8988T (cell line): ENCODE data around the gene POLR2C.

Experiments used
- DNase-seq: peaks from one replicate; pipeline ENCODE4 v3.0.0; 2011

The POLR2C gene

DNA sequence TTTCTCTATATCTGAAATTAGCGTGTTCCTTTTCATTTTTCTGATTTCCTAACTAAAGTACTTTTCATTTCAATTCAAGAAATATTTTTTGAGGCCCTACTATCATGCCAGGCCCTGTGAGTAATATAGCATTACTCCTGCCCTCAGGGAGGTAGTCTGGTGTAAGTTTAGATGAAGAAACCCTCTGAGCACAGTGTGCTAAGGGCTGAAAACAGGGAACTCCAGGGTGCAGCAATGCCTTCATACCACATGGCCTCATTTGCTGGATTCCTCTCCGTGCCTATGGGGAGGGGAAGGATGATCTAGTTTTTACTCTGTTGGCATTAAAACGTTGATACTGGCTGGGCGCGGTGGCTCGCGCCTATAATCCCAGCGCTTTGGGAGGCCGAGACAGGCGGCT lies 10.5 kb upstream of the POLR2C start:
- no peak for DNase-seq

- DNase-seq, result no peak
Observed at GRCh38 chr16:57462978-57463362, 491 bp downstream of the POLR2C start.

GRCh38 chr16:57464523-57464922 lies 2.0 kb downstream of the POLR2C start:
- DNase-seq, result no peak

DNA sequence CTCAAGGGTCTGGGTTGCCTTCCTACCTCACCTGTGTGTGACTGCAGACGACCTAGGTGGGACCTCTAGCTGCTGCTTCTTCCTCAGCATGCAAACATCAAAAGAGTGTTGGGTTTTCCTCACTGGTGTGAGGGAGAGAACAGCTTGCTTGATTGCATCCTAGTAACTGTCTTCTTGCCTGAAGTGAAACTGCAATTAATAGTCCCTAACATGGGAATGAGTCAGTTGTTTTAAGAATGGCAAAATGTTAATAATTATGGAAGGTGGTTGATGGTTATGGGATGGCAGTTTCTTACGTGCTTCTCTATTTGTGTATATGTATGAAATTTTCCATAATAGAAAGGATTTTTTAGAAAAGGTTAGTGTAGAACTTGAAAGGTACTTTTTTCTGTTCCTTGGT lies 5.9 kb downstream of the POLR2C start:
- DNase-seq, result no peak

GRCh38 chr16:57469046-57469445 lies 6.6 kb downstream of the POLR2C start:
- no peak for DNase-seq

GRCh38 chr16:57469917-57470470 lies 7.5 kb downstream of the POLR2C start:
- DNase-seq, result no peak

DNA sequence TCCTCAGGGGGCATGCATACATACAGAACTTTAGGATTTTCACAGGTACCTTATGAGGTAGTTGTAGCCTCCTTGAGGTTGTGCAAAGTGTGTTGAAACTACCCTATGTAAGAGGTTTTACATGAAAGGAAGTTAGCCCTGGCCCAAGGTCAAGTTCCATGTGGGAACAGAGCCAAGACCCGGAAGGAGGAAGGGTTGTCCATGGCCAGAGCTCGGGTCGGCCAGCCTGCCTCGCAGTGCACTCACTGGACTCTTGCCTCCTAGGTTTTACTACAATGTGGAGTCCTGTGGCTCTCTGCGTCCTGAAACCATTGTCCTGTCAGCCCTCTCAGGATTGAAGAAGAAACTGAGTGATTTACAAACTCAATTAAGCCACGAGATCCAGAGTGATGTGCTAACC lies 8.2 kb downstream of the POLR2C start:
- no peak for DNase-seq

DNA sequence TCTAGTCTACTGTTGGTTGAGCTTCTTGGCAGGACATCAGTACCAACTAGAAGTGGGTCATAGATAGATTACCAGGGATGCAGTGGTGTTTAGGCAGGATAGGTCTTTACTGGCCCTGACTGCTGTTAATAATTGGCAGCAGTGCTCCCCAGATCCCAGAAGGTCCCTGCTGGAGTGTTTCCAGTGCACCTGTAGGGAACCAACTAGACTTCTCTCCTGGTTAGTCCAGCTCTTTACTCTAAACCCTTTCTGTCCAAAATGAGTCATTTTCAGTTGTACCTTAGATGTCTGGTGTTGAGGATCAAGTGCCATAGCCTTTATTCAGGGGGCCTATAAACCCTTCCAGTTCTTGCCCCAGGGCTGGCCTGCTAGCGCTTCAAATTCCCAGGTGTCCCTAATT lies 8.7 kb downstream of the POLR2C start:
- DNase-seq, result no peak

- DNase-seq, result peak; percentile 29
Observed at GRCh38 chr16:57471852-57472664, 9.6 kb downstream of the POLR2C start.

- DNase-seq, result peak; percentile 86
Observed at GRCh38 chr16:57472665-57473060, 10.2 kb downstream of the POLR2C start.

- no peak for DNase-seq
Observed at GRCh38 chr16:57473176-57473840, 10.8 kb downstream of the POLR2C start.

DNA sequence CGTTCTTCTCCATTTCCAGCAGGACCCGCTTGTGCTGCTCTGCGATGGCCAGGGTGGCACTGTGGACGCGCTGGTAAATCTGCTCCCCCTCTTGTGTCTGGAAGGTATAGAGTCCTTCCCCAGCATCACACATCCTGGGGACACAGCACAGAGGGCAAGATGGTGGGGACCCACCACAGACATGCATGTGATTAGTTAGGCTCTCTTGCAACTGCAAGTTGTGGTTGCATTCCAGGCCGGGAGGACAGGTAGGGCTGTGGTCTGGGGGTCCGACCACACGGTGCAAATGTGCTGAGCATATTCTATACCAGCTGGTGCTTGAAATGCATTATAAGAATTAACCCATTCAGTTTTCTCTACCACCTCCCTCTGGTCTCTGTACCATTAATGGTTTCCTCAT lies 11.4 kb downstream of the POLR2C start:
- no peak for DNase-seq

DNA sequence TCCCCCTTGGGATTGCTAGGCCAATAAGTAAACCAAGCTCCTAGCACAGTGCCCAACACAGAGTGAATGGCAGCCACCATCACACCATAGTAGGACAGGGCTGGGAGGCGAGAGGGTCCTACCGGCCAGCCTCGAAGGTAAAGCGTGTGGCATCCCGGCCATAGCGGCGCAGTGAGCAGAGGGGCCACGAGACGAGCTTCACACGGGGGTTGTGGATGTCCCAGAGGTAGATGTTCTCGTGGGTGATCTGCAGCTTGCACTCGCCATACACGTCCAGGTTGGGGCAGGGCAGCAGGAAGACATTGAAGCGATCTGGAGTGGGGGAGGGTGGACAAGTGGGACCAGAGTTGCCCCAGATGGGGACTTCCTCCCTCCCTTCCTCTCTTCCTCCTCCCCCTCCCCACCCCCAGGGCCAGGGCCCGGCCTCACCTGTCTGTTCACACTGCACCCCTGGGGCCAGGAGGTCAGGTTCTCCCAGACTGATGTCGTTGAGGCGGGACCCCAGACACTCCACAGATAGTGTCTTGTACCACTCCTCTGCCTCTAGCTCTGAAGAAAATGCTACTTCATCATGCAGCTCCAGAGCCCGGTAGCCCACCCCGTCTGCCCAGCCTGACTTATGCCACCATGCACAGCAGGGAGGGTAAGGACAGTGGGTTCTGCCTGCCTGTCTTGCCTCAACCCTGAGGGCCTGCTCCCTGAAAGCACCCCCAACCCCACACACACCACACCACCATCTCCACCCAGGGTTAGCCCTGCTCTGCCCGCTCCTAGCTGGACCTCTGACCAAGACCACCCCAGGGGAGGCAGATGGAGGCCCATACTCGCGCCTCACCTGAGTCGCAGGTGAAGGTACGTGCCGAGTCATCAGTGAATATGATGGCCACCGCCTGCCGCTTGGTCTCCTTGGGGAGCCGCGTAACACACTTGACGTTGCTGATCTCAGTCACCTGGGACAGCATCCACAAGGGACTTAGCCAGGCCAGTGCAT lies 12.5 kb downstream of the POLR2C start:
- DNase-seq, result no peak

DNA sequence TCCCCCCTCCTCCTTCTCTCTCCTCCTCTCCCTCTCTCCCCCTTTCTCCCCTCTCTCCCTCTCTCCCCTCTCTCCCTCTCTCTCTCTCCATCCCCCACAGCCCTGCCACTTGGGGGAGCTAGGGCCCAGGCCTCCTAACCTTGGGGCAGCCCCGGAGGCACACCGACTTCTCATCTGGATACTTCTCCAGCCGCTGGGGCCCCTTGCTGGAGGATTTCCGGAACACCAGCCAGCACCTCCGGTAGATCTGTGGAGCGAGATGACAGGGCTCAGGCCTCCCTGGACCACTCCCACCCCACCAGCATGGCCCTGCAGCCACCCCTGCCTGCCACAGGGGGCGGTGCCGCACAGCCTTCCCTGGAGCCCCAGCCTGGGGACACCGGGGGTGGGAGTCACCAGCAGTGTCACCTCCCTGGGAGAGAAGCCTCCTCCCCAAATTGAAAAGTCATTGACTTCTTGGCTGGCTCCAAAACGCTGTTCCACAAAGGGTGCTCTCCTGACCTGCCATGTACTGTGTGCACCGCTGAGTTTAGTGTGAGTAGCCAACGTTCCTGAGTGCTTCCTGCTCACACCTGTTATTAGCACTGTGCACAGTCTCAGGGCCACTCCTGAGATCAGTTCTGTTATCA lies 13.3 kb downstream of the POLR2C start:
- peak; percentile 91 for DNase-seq

- DNase-seq, result no peak
Observed at GRCh38 chr16:57476546-57477410, 14.3 kb downstream of the POLR2C start.

- DNase-seq, result no peak
Observed at GRCh38 chr16:57477531-57478202, 15.2 kb downstream of the POLR2C start.

DNA sequence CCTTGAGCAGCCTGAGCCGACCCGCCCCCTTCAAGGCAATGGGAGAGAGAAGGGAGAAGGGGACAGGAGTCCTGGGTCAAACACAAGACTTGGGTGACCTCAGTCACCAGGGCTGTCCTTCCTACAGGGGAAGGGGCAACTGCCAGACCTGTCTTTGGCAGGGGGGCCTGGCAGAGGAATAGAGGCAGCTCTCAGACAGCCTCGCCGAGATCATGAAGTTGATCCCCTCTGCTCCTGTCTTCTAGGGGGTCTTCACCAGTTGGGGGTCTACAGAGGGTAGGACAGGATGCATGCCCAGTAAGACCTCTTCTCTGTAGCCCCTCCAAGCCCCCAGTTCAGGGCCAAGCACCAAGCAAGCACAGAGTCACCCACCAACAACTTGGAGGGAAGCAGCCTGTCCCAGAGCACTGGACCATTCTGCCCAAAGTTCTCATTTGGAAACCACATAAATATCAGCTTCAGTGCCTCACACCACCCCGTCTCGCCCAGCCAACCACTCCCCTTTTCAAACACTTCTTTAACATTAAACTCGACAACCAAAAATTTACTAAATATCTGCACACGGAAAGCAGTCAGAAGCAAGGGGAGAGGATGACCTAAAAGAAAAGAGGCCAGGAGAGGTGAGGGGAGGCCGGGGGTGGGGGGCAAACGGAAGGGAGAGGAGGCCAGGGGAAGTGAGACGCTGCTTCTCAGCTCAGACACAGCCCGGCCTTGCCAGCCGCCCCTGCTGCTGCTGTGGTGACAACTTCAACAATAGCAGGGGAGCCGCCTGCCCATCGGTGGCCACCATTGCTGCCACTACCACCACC lies 16.1 kb downstream of the POLR2C start:
- DNase-seq, result no peak

- peak; percentile 75 for DNase-seq
Observed at GRCh38 chr16:57479205-57479975, 16.9 kb downstream of the POLR2C start.
